Prostate gland (tissue), 2 donors: ENCODE data around the gene ANKS3.

ENCODE experiments used
- CTCF ChIP-seq, 4 experiments: fragments of 200-600 bp in 2 of 4; fragments of 450-650 bp in 2 of 4; sonication (generic) in 2 of 4; IDR thresholded peaks; 1 replicate in 3 of 4; 2 replicates in 1 of 4; pipeline ENCODE4 v1.5.1; 2016 to 2019; ENCODE audit warnings: antibody characterized with exemption in 4 of 4, mild to moderate bottlenecking in 2 of 4, moderate library complexity in 2 of 4
- POLR2AphosphoS5 ChIP-seq: sonication (generic); formaldehyde crosslinking; IDR thresholded peaks from one replicate; pipeline ENCODE4 v1.6.1; 2017; ENCODE audit warnings: antibody characterized with exemption

GRCh38 chr16:4737545-4737944 lies 3.5 kb upstream of the ANKS3 start:
- TF ChIP-seq POLR2AphosphoS5 = no peak
- no peak for TF ChIP-seq CTCF (IDR thresholded peaks at IDR 0.05)
